PC-3 (cell line): ENCODE measurements around the gene MED12L. TPM values are rescaled to one million over a fixed set of nuclear protein-coding genes. Genes with fewer than 3 reads are reported as not detected.

Source experiments
- ATAC-seq: fragments of 200-7000 bp; cut with Tn5 transposase; 2 replicates; pipeline ENCODE4 v1.9.1; 2020; ENCODE audit warnings: mild to moderate bottlenecking, moderate library complexity
- BruUV-seq: library from RNA; stranded (reverse); fragments of 400-500 nt; replicated peaks from 2 replicates; lab custom pipeline; 2021; lab: Mats Ljungman, UMichigan
- CTCF ChIA-PET: fragments of 300-600 bp; sonication (Branson Sonifier 250); formaldehyde crosslinking; loops from one replicate; lab custom pipeline; 2022; ENCODE audit warnings: antibody characterized with exemption; lab: Charles Lee
- POLR2A ChIA-PET: fragments of 300-600 bp; sonication (Branson Sonifier 250); formaldehyde crosslinking; loops from one replicate; lab custom pipeline; 2022; ENCODE audit warnings: antibody characterized with exemption; ENCODE audit not compliant: unreplicated experiment; lab: Charles Lee
- DNase-seq: peaks from one replicate; pipeline ENCODE4 v3.0.0-alpha.2; 2015
- H2AFZ ChIP-seq: fragments of 300-600 bp; sonication (generic); 2 replicates; pipeline ENCODE4 v1.6.0; 2016; ENCODE audit warnings: antibody characterized with exemption, low read length
- H3F3A ChIP-seq: fragments of 300-600 bp; sonication (generic); one replicate; pipeline ENCODE4 v1.6.0; 2017; ENCODE audit warnings: antibody characterized with exemption, low read length, control low read depth, mild to moderate bottlenecking; ENCODE audit not compliant: unreplicated experiment
- H3K27ac ChIP-seq: fragments of 300-600 bp; sonication (generic); 2 replicates; pipeline ENCODE4 v1.5.1; 2016; ENCODE audit warnings: mild to moderate bottlenecking, low read length
- H3K27me3 ChIP-seq: fragments of 300-600 bp; sonication (generic); 2 replicates; pipeline ENCODE4 v1.6.1; 2016; ENCODE audit warnings: low read length, mixed read lengths
- H3K36me3 ChIP-seq: fragments of 300-600 bp; sonication (generic); 2 replicates; pipeline ENCODE4 v1.6.1; 2016; ENCODE audit warnings: low read depth, mixed run types, low read length, mixed read lengths
- H3K4me1 ChIP-seq: fragments of 300-600 bp; sonication (generic); 2 replicates; pipeline ENCODE4 v1.5.1; 2016; ENCODE audit warnings: low read length; ENCODE audit not compliant: insufficient read depth
- H3K4me2 ChIP-seq: fragments of 300-600 bp; sonication (generic); 2 replicates; pipeline ENCODE4 v1.6.0; 2016; ENCODE audit warnings: low read length
- H3K4me3 ChIP-seq: fragments of 300-600 bp; sonication (generic); 2 replicates; pipeline ENCODE4 v1.5.1; 2016; ENCODE audit warnings: mild to moderate bottlenecking, low read length, mixed read lengths
- H3K79me2 ChIP-seq: fragments of 300-600 bp; sonication (generic); 2 replicates; pipeline ENCODE4 v1.6.1; 2017; ENCODE audit warnings: low read length, mixed read lengths
- H3K9ac ChIP-seq: fragments of 300-600 bp; sonication (generic); 2 replicates; pipeline ENCODE4 v1.6.0; 2016; ENCODE audit warnings: mild to moderate bottlenecking, low read length
- H3K9me2 ChIP-seq: fragments of 300-600 bp; sonication (generic); replicated peaks from 2 replicates; pipeline ENCODE4 v1.6.1; 2016; ENCODE audit warnings: mixed run types, low read length, mixed read lengths
- H3K9me3 ChIP-seq: fragments of 300-600 bp; sonication (generic); 2 replicates; pipeline ENCODE4 v1.6.1; 2016; ENCODE audit warnings: low read length, mixed read lengths
- H4K20me1 ChIP-seq: fragments of 300-600 bp; sonication (generic); 2 replicates; pipeline ENCODE4 v1.6.1; 2016; ENCODE audit warnings: low read length, mixed read lengths
- EZH2 ChIP-seq: fragments of 300-600 bp; sonication (generic); IDR thresholded peaks from one replicate; pipeline ENCODE4 v1.6.1; 2017; ENCODE audit warnings: antibody characterized with exemption, mild to moderate bottlenecking, low read length; ENCODE audit not compliant: unreplicated experiment
- EZH2phosphoT487 ChIP-seq: fragments of 300-600 bp; sonication (generic); IDR thresholded peaks from 2 replicates; pipeline ENCODE4 v1.6.1; 2018; ENCODE audit warnings: mild to moderate bottlenecking, antibody characterized with exemption, low read length, borderline replicate concordance
- intact Hi-C: fragments of 100-400 bp; cut with micrococcal nuclease; formaldehyde crosslinking; loops from 2 replicates; pipeline ENCODE4 v1.9.0; 2023
- total RNA-seq: library from RNA; depleted of rRNA; stranded (reverse); fragments of >200 nt; gene quantifications from 2 replicates; pipeline ENCODE4 v1.2.3, GENCODE V29; 2014
- TF ChIP-seq, protein P1 (sequence below): fragments of 300-600 bp; sonication (generic); conservative IDR thresholded peaks from 2 replicates; pipeline ENCODE4 v1.5.1; 2017; ENCODE audit warnings: antibody characterized with exemption, low read depth, mild to moderate bottlenecking, low read length

The MED12L gene
- total RNA-seq, 1 experiment from 2014 or later, result 0.55 TPM

DNA sequence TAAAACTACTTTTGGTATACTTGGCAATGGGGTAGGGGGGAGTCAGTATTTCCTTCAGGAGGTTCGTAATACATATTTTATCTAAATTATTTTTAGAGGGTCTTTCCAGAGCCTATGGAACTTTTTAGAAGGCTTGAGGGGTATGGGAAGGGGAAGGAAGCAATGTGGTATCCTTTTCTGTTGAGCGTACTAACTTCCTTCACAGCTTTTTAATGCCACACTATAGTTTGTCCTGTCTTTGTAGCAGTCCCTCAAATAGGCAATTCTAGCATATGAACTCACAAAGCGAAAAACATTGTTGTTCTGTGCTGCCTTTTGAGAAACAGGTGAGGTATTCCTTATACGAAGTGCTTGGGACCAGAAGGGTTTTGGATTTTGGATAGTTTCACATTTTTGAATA lies 266.2 kb downstream of the MED12L start:
- no peak overlapping the region for H2AFZ ChIP-seq
- intact Hi-C loops, result no loop called here
- H3F3A ChIP-seq, result no peaks in the 10 kb centered on the region
- H3K27ac ChIP-seq, result no peak overlapping the region
- no TSS peak for BruUV-seq
- no peak overlapping the region for H3K4me2 ChIP-seq
- ChIA-PET POLR2A (interaction anchor here (0.7 kb wide), 1 partner anchor 14 kb away, joined by 3 read pairs; no protein-coding TSS in a partner anchor), CTCF (no interaction called here)
- H3K4me3 ChIP-seq, result no peak overlapping the region
- no peaks in the 10 kb centered on the region for H3K79me2 ChIP-seq
- ATAC-seq, result no peak
- H3K27me3 ChIP-seq, result no peaks in the 10 kb centered on the region
- no peaks in the 10 kb centered on the region for H3K36me3 ChIP-seq
- no peak overlapping the region for H3K9ac ChIP-seq
- TF ChIP-seq EZH2phosphoT487 (no peak), EZH2 (no peak)
- TF ChIP-seq, protein P1, sequence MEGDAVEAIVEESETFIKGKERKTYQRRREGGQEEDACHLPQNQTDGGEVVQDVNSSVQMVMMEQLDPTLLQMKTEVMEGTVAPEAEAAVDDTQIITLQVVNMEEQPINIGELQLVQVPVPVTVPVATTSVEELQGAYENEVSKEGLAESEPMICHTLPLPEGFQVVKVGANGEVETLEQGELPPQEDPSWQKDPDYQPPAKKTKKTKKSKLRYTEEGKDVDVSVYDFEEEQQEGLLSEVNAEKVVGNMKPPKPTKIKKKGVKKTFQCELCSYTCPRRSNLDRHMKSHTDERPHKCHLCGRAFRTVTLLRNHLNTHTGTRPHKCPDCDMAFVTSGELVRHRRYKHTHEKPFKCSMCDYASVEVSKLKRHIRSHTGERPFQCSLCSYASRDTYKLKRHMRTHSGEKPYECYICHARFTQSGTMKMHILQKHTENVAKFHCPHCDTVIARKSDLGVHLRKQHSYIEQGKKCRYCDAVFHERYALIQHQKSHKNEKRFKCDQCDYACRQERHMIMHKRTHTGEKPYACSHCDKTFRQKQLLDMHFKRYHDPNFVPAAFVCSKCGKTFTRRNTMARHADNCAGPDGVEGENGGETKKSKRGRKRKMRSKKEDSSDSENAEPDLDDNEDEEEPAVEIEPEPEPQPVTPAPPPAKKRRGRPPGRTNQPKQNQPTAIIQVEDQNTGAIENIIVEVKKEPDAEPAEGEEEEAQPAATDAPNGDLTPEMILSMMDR, result no peak
- no peaks in the 10 kb centered on the region for H4K20me1 ChIP-seq
- H3K4me1 ChIP-seq, result no peaks in the 10 kb centered on the region
- no peaks in the 10 kb centered on the region for H3K9me3 ChIP-seq
- no peaks in the 10 kb centered on the region for H3K9me2 ChIP-seq
- DNase-seq, result no peak

DNA sequence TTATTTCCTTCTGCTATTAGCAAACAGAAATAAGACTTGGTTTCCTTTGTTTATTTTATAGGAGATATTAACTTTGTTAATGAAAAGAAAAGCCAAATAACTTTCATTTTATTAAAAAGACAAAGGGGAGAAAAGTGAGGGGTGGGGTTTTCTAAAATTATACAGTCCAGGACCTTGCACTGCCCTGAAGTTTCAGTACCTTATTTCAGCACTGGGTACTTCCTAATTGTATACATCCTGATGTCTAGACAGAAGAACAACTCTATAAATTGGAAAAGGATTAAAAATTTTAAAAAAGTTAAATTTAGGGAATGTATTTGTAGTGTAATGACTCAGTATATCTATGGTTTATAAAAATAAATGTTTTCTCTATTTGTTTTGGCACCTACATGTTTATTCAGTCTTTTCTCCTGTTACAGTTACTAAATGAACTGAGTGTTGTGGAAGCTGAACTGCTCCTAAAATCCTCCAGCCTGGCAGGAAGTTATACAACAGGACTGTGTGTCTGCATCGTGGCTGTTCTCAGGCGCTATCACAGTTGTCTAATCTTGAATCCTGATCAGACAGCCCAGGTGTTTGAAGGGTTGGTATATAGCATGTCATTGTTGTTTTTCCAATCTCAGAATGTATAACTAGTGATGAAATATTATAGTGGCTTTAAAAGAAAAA lies 271.5 kb downstream of the MED12L start:
- TF ChIP-seq, protein P1, result no peak
- TF ChIP-seq EZH2 (no peak), EZH2phosphoT487 (no peak)
- Histone ChIP-seq H4K20me1 (no peaks in the 10 kb centered on the region), H3K36me3 (no peaks in the 10 kb centered on the region), H3K27me3 (no peaks in the 10 kb centered on the region), H3K9ac (no peak overlapping the region), H2AFZ (peak overlapping the region; percentile 42), H3K9me3 (no peaks in the 10 kb centered on the region), H3K4me3 (no peak overlapping the region), H3K9me2 (no peaks in the 10 kb centered on the region), H3K79me2 (no peaks in the 10 kb centered on the region), H3K27ac (no peak overlapping the region), H3K4me1 (peaks cover 14% of the 10 kb centered on the region; the same call in 1 of the 2 replicates), H3F3A (no peaks in the 10 kb centered on the region), H3K4me2 (peak overlapping the region; percentile 43)
- POLR2A ChIA-PET, result no interaction called here
- ATAC-seq, result peak; percentile 94
- BruUV-seq, result no TSS peak
- DNase-seq, result peak; percentile 43
- intact Hi-C loops, result loop anchor here (2.0 kb wide), 2 partner anchors 66 to 78 kb away; no protein-coding TSS in a partner anchor
- CTCF ChIA-PET, result no interaction called here

DNA sequence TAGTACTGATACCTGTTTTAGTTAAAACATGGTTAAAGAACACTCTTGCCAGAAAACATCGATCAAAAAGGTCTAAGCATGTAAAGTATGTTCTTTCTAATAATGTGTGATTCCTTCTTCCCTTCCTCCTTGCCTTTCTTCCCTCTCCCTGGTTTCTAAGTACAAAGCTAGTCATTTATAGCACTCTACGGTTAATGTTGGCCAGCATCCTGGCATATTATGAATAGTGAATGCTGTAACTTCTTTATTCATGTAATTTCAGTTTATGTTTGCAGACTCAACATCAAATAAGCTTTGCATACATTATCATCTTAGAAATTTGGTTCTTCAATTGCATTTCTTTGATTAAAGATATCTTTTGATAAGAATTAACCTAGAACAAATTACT lies 272.0 kb downstream of the MED12L start:
- ATAC-seq (no peak), DNase-seq (no peak)
- Histone ChIP-seq H3K9me2 (no peaks in the 10 kb centered on the region), H3K79me2 (no peaks in the 10 kb centered on the region), H3K36me3 (no peaks in the 10 kb centered on the region), H4K20me1 (no peaks in the 10 kb centered on the region), H3F3A (no peaks in the 10 kb centered on the region), H3K4me3 (no peak overlapping the region), H2AFZ (peak overlapping the region; percentile 42), H3K4me2 (peak overlapping the region; percentile 43), H3K27ac (no peak overlapping the region), H3K4me1 (peaks cover 14% of the 10 kb centered on the region; the same call in 1 of the 2 replicates), H3K9ac (no peak overlapping the region), H3K9me3 (no peaks in the 10 kb centered on the region), H3K27me3 (no peaks in the 10 kb centered on the region)
- CTCF ChIA-PET, result interaction anchor here (0.5 kb wide), 1 partner anchor 29 kb away, joined by 3 read pairs; no protein-coding TSS in a partner anchor
- POLR2A ChIA-PET, result no interaction called here
- no TSS peak for BruUV-seq
- intact Hi-C loops, result loop anchor here (2.0 kb wide), 2 partner anchors 67 to 77 kb away; no protein-coding TSS in a partner anchor
- no peak for TF ChIP-seq EZH2
- TF ChIP-seq, protein P1, result no peak
- TF ChIP-seq EZH2phosphoT487, result no peak
